Activated CD4-positive, alpha-beta T cell treated with anti-CD3 and anti-CD28 coated beads for 24 hours (primary cell): ENCODE measurements around the gene RAB15.

Source experiments
- DNase-seq, 2 donors: peaks; one replicate each; pipeline ENCODE4 v3.0.0-alpha.2; 2020; ENCODE audit warnings: low read depth in 2 of 2

The RAB15 gene

DNA sequence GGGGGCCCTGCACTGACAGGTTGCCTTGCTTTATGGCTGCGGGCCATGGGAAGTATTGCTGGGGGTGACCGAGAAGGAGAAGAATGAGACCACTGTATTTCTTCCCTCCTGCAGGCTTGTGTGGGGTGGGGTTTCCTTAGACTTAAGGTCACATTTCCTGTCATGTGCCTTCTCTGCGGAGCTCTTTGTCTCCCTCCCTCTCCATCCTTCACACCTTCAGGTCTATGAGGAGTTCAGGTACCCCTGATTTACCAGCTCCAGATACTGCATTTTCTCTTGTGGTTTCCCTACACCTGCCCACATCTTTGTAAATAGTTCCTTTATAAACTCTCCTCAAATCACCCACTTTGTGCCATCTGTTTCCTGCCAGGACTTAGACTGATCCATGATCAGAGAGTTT, 18.2 kb upstream of the RAB15 start:
- DNase-seq = no peak

- DNase-seq = no peak
Observed at GRCh38 chr14:64987438-64987767, 15.3 kb upstream of the RAB15 start.

DNA sequence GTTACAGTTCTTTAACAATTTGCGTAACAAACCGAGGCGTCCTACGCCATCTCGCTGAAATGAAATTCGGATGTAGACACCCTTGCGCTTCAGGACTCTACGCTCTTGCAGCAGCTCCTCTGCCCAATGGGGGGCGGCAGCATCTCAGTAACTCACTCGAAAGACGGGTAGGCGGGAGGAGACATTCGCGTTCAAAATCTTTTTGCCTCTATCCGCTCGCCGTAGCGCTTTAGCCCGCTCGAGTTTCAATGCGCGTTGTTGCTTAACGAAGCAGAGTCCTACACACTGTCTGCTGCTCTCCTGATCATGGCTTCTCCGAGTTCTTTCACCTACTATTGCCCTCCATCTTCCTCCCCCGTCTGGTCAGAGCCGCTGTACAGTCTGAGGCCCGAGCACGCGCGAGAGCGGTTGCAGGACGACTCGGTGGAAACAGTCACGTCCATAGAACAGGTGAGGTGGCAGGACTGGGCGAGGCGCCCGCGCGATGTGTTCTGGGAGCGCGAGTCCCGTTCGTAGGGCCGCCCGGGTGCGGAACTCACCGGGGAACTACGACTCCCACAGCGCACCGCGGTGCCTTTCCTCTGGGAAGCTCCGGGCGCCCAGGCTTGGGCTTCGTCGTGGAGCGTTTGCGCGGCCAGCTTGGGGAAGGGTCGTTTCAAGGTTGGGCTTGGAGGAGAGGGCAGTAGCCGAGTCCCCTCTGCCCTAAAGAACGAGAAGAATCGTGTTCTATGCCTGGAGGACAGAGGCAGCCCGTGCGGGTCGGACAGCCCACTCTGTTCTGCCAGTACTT, 14.7 kb upstream of the RAB15 start, which contains the start of gene FNTB:
FNTB (plus strand) TSS at position 248 of the 790 bp plus-strand sequence; CDS start at position 307, 59 bp downstream.
- DNase-seq = peak; percentile 83

- no peak for DNase-seq
Observed at GRCh38 chr14:64983439-64984310, 11.5 kb upstream of the RAB15 start.

- DNase-seq = no peak
Observed at GRCh38 chr14:64979336-64980074, 7.4 kb upstream of the RAB15 start.

DNA sequence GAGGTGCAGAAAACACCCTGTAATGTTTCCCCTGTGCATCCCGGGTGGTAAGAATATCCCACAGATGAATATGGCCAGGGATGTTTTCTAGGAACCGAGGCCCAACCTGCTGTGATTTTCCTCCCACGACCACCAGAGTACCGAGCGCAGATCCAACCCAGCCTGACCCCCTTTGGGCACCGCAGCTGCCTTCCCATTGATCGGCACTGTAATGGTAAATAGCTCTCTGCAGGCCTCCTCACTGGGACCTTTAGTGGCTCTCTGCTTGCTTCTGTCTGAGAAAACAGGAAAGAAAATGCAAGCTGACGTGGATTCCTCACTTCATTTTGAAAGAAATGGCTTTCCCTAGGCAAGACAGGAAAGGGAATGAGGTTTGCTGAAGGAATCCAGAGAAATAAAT, 2.4 kb upstream of the RAB15 start:
- no peak for DNase-seq

- no peak for DNase-seq
Observed at GRCh38 chr14:64973826-64974225, 1.7 kb upstream of the RAB15 start.

DNA sequence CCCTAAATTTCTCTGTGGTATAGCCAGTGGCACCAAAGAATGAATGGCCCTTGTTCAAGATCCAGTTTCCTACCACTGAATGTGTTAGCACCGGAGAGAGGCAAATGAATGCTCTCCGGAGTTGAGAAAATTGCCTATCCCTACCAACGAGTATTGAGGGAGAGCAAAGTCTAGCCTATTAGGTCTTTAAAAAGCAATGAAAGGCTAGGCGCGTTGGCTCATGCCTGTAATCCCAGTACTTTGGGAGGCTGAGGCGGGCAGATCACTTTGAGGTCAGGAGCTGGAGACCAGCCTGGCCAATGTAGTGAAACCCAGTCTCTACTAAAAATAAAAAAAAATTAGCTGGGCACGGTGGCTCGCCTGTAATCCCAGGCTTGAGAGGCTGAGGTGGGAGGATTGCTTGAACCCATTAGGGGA, 898 bp upstream of the RAB15 start:
- no peak for DNase-seq

GRCh38 chr14:64971491-64971942, 619 bp downstream of the RAB15 start:
- no peak for DNase-seq

- DNase-seq = no peak
Observed at GRCh38 chr14:64970776-64971477, 1.2 kb downstream of the RAB15 start.

- DNase-seq = no peak
Observed at GRCh38 chr14:64970041-64970440, 2.1 kb downstream of the RAB15 start.

- no peak for DNase-seq
Observed at GRCh38 chr14:64968651-64969050, 3.5 kb downstream of the RAB15 start.

DNA sequence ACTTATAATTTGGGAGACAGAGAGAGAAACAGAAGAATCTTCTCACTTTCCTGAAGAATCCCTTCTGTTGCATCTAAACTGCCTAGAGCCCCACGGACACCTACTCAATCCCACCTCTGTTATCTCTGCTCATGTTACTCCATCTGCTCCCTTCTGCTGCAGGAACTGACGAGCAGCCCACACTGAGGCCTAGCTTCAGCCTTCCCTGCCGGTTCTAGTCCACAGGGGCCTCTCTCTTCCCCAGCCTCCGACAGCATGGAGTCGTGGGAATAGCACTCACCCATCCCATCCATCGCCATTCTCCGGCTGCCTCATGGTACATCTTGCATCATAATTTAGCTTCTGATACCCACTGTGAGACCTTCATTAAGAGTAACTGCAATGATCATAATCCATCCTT, 4.0 kb downstream of the RAB15 start:
- no peak for DNase-seq

GRCh38 chr14:64966976-64967375, 5.2 kb downstream of the RAB15 start:
- DNase-seq = no peak

GRCh38 chr14:64965356-64966000, 6.7 kb downstream of the RAB15 start:
- no peak for DNase-seq

DNA sequence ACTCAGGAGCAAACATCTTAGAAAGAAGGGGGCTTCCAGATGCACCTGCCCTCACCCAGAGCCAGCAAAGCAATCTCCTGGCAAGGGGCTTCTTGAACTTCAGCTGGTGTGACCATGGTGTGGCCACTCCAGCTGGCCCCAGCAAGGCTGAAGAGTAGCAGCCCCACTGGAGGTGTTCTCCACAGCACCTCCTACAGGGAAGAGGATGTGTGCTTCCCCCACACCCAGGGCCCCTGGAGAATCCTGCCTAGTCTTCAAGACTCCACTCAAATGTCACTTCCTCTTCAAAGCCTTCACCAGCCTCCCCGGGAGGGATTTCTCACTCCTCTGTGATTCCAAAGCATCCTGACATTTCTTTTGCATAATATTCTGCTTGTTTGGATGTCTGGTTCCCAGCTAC, 8.5 kb downstream of the RAB15 start:
- no peak for DNase-seq

- no peak for DNase-seq
Observed at GRCh38 chr14:64960762-64961276, 11.3 kb downstream of the RAB15 start.

DNA sequence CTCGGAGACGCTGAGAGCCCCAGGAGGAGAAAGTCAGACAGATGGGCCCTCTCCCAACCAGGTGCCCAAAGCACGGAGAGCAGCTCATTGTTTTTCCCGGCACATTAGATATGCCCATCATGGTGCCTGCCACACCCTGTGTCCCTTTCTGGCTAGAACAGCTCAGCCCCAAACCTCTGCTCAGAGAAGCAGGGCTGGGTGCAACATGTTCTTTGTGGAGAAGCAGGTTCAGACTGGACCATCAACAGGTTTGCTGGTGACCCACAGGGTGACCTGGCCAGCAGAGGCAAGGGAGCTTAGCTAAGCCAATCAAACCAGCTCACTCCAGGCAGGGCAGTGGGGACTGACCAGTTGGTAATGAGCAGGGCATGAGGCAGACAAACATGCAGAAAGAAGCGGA, 13.4 kb downstream of the RAB15 start:
- DNase-seq = no peak

DNA sequence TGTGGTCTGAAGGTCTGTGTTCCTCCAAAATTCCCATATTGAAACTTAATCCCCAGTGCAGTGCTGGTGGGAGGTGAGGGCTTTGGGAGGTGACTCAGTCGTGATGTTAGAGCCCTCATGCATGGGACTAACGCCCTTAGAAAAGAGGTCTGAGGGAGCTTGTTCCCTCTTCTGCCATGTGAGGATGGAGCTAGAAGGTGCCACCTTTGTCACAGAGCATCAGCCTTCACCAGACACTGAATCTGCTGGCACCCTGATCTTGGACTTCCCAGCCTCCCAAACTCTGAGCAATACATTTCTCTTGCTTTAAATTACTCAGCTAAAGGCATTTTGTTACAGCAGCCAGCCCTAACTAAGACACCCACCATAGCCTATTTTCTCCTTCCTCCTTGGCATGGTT, 13.9 kb downstream of the RAB15 start:
- DNase-seq = no peak

DNA sequence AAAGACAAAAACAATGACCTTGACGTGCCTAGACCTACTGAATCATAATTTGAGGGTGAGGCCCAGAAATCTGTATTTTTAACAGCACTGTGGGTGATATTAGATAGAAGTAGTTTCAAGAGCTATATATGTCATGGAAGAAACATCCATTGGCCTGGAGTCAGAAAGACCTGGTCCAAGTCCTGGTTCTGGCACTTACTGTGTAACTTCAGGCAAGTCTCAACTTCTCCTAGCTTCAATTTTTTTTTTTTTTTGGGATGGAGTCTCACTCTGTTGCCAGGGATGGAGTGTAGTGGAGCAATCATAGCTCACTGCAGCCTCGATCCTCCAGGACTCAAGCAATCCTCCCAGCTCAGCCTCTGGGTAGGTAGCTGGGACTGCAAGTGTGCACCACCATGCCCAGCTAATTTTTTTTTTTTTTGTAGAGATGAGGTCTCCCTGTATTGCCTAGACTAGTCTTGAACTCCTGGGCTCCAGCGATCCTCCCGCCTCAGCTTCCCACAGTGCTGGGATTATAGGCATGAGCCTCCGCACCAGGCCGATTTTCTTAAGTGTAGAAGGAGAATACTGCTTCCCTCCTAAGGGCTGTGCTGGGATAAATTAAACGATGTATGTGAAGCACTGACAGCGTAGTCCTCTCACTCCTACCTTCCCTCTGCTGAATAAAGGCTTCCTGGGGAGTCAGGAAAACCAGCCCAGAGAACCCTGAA, 15.3 kb downstream of the RAB15 start:
- no peak for DNase-seq
